Measurements from ENCODE around the gene SAFB2.

DNA sequence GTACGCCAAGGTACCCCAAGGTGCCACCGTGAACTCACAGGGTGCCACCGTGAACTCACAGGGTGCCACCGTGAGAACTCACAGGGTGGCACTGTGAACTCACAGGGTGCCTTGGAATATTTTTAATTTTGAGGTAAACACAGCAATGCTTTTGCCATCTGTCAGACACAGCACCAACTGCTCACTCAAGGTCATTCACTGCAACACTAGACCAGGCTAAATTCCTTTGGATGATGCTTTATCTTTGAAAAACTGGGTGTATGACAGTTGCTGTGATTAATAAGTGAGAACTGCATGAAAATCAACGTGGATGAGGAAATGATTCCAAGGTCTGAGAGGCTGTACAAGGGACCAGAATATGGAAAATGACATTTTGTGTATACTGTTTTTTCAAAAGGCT is 18.9 kb downstream of the SAFB2 start:
- TF ChIP-seq CTCF (IDR thresholded peaks at IDR 0.05) (no peak), POLR2A (IDR thresholded peaks at IDR 0.05) (no peak)

Data from uterus (tissue), 2 donors.